Activated CD8-positive, alpha-beta T cell treated with anti-CD3 and anti-CD28 coated beads for 36 hours (primary cell): ENCODE measurements around the gene MAPK8IP1. TPM values are rescaled to one million over a fixed set of nuclear protein-coding genes. Genes with fewer than 3 reads are reported as not detected.
A peak's percentile ranks its signal among the peaks of the same experiment; 100 is the strongest.

Source experiments
- ATAC-seq: fragments of 200-7000 bp; cut with Tn5 transposase; one replicate; pipeline ENCODE4 v1.10.0; 2021; ENCODE audit warnings: mild to moderate bottlenecking, moderate library complexity
- CTCF ChIA-PET: fragments of 350-600 bp; sonication (Branson Sonifier 250); formaldehyde crosslinking; loops from one replicate; lab custom pipeline; 2021; ENCODE audit warnings: antibody characterized with exemption; lab: Charles Lee
- POLR2A ChIA-PET: fragments of 350-600 bp; sonication (Branson Sonifier 250); formaldehyde crosslinking; loops from one replicate; lab custom pipeline; 2021; ENCODE audit warnings: antibody characterized with exemption; lab: Charles Lee
- DNase-seq: peaks from one replicate; pipeline ENCODE4 v3.0.0-alpha.2; 2020
- H3K27ac Mint-ChIP-seq: one replicate; pipeline ENCODE4 v1.8.0; 2021; ENCODE audit warnings: mild to moderate bottlenecking, mixed read lengths
- H3K27me3 Mint-ChIP-seq: one replicate; pipeline ENCODE4 v1.8.0; 2021; ENCODE audit warnings: mixed read lengths
- H3K36me3 Mint-ChIP-seq: one replicate; pipeline ENCODE4 v1.8.0; 2021; ENCODE audit warnings: low read depth, mixed read lengths
- H3K4me1 Mint-ChIP-seq: one replicate; pipeline ENCODE4 v1.8.0; 2021; ENCODE audit warnings: low read depth, mixed read lengths
- H3K4me3 Mint-ChIP-seq: one replicate; pipeline ENCODE4 v1.8.0; 2021; ENCODE audit warnings: mild to moderate bottlenecking, moderate library complexity, mixed read lengths
- H3K9me3 Mint-ChIP-seq: one replicate; pipeline ENCODE4 v1.8.0; 2021; ENCODE audit warnings: mixed read lengths
- CTCF ChIP-seq: fragments of 200-600 bp; IDR thresholded peaks from one replicate; pipeline ENCODE4 v1.8.0; 2022; ENCODE audit warnings: antibody characterized with exemption, mild to moderate bottlenecking
- intact Hi-C: fragments of 100-400 bp; cut with micrococcal nuclease; formaldehyde crosslinking; loops from one replicate; pipeline ENCODE4 v1.10.0; 2022
- total RNA-seq, 2 experiments: library from RNA; stranded (reverse); gene quantifications; one replicate each; pipeline ENCODE4 v1.2.3, GENCODE V29; 2021

Gene MAPK8IP1
- total RNA-seq, 2 experiments from 2014 or later, result 1.4 to 1.8 TPM

DNA sequence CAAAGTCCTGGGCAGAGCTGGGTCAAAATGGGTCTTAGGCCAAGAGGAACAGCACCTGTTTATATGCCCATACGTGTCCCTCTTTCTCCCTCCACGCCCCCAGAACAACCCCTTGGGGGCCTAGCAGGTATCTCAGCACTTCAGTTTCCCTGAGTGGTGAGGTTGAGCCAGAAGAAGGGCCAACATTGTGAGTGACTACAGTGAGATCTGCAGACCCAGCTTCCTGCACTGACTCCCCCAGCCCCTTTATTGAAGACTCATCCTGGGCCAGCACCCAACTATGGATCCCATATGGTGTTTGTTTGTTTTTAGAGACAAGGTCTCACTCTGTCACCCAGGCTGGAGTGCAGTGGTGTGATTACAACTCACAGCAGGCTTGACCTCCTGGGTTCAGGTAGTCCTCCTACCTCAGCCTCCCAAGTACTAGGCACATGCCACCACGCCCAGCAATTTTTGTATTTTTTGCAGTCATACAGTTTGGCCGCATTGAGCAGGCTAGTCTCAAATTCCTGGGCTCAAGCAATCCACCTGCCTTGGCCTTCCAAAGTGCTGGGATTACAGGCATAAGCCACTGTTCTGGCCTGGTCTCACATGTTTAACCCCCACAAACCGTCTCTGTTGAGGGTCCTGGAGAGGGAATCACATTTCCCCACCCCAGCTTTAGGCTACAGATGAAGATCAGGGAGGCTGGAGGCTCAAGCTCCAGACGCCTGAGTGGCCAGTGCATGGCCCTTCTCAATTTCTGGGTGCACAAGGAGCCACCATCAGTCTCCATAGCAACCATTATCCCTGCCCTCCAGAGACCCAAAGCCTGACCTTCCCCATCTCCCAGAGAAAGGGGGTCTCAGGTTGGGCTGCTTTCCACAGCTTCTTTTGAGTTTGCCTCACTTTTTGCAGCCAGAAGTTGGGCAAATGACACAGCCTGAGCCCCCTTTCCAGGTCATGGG lies 35.4 kb downstream of the MAPK8IP1 start:
- H3K4me1 Mint-ChIP-seq, result peaks cover 22% of the 10 kb centered on the region
- H3K4me3 Mint-ChIP-seq, result no peak overlapping the region
- H3K27me3 Mint-ChIP-seq, result peaks cover 5% of the 10 kb centered on the region
- ChIA-PET POLR2A (interaction anchor here (0.6 kb wide), 1 partner anchor 1354 kb away, joined by 3 read pairs; no protein-coding TSS in a partner anchor), CTCF (interaction anchor here (0.9 kb wide), 1 partner anchor 78 kb away, joined by 3 read pairs; no protein-coding TSS in a partner anchor)
- ATAC-seq, result no peak
- H3K27ac Mint-ChIP-seq, result no peak overlapping the region
- no peak for DNase-seq
- no peak for TF ChIP-seq CTCF
- no peaks in the 10 kb centered on the region for H3K9me3 Mint-ChIP-seq
- intact Hi-C loops, result no loop called here
- H3K36me3 Mint-ChIP-seq, result peaks cover 7% of the 10 kb centered on the region

DNA sequence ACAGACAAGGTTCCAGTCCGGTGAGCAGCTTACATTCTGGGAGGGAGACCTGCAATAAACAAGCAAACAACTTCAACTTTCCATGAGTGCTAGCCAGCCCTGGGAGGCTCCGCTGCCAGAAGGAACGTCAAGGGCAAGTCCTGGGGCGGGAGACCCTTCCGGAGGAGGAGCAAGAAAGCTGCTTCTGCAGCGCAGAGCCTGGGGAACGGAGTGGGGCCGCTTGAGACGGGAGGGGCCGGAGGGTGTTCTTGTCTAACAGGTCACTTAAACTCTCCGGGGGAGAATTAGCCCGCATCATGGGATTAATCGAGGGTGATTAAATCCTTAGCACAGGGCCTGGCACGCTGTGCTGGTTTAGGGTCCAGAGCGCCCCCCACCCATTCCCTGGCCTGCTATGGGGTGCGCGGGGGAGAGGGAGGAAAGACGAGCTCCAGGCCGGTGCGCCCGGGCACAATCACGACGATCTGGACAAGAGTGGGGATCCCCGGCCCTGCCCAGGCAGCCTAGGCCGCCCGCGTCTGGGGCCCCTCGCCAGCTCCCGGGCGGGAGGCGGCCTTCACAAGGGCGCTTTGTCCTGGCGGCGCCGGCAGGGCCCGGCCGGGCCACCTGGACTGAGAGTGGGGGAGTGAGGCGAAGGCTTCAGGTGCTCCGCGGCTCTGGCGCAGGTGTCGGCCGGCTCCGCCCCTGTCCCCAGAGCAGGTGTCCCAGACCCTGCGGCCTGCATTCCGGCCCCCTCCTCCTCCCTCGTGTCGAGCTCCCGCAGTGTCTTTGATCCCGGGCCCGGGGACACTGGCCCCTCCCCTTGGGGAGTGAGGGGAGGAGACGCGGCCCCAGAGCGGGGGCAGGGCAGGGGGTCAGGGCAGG lies 36.3 kb downstream of the MAPK8IP1 start:
- CTCF ChIA-PET, result interaction anchor here (0.9 to 1.0 kb wide), 2 partner anchors 11 to 79 kb away, joined by 3 read pairs; no protein-coding TSS in a partner anchor

DNA sequence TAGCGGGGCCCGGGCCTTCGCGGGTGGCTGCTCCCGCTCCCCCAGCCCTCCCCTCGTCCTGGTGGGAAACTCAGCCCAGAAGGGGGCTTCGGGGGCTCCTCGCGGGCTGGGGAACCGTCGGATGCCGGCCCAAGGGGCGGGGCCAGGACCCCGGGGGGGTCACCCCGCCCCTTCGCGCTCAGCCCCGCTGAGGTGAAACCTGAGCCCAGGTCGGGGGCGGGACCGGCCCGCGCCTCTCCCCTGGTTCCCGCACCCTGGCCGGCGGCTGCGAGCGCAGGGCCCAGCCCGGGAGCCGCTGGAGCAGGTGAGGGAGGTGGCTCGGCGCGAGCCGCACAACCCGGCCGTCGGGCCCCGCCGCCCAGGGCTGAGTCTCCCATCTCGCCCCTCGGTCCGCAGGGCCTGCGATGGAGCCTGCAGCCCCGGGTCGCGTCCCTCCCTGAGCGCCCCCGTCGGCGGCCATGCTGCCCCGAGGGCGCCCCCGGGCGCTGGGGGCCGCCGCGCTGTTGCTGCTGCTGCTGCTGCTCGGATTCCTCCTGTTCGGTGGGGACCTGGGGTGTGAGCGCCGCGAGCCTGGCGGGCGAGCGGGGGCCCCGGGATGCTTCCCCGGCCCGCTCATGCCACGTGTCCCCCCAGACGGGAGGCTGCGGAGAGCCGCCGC lies 37.1 kb downstream of the MAPK8IP1 start, which contains the start of gene LARGE2:
TSS of gene LARGE2 (plus strand) at position 232 of the 658 bp plus-strand sequence. CDS start at position 459, 227 bp downstream.
- ChIA-PET CTCF (interaction anchor here (0.7 to 1.2 kb wide), 3 partner anchors 10 to 392 kb away, joined by 3 read pairs; no protein-coding TSS in a partner anchor), POLR2A (no interaction called here)
- H3K36me3 Mint-ChIP-seq, result no peaks in the 10 kb centered on the region
- H3K27me3 Mint-ChIP-seq, result peaks cover 5% of the 10 kb centered on the region
- no peak for ATAC-seq
- TF ChIP-seq CTCF, result no peak
- H3K9me3 Mint-ChIP-seq, result no peaks in the 10 kb centered on the region
- no peak for DNase-seq
- H3K4me3 Mint-ChIP-seq, result peak within 1 kb of the TSS; percentile 60
- intact Hi-C loops, result no loop called here
- H3K4me1 Mint-ChIP-seq, result peaks cover 16% of the 10 kb centered on the region
- no peak within 1 kb of the TSS for H3K27ac Mint-ChIP-seq

More for the DNA sequence above, 36.3 kb downstream of the MAPK8IP1 start:
- no peaks in the 10 kb centered on the region for H3K9me3 Mint-ChIP-seq
- DNase-seq, result no peak
- H3K36me3 Mint-ChIP-seq, result no peaks in the 10 kb centered on the region
- peaks cover 5% of the 10 kb centered on the region for H3K27me3 Mint-ChIP-seq
- intact Hi-C loops, result no loop called here
- H3K27ac Mint-ChIP-seq, result no peak overlapping the region
- POLR2A ChIA-PET, result interaction anchor here (0.6 kb wide), 1 partner anchor 1355 kb away, joined by 3 read pairs; no protein-coding TSS in a partner anchor
- no peak for TF ChIP-seq CTCF
- H3K4me1 Mint-ChIP-seq, result peaks cover 14% of the 10 kb centered on the region
- no peak for ATAC-seq
- H3K4me3 Mint-ChIP-seq, result peak overlapping the region; percentile 43

DNA sequence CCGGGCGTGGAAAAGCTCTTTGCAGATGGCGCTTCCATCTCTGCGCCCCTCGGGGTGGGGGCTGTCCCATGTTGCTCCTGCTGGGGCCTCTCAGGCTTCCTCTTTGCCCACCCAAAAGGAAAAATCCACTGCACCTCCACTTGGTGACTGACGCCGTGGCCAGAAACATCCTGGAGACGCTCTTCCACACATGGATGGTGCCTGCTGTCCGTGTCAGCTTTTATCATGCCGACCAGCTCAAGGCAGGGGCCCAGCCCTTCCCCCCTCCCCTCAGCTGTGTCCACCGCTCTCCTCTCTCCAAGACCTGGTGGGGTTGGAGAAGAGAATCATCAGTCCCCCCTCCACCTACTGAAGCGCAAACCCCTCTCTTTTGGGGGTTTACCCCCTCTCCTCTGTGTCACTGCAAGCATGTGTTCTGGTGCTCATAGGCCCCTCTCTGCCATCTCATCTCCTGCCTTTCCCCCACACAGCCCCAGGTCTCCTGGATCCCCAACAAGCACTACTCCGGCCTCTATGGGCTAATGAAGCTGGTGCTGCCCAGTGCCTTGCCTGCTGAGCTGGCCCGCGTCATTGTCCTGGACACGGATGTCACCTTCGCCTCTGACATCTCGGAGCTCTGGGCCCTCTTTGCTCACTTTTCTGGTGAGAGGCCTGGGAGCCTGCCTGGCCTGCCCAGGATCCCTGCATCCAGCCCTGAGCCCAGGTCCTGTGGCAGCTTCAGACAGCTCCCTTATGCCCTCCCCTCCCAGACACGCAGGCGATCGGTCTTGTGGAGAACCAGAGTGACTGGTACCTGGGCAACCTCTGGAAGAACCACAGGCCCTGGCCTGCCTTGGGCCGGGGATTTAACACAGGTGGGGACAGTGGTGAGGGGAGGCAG lies 38.8 kb downstream of the MAPK8IP1 start:
- POLR2A ChIA-PET, result no interaction called here
- H3K27ac Mint-ChIP-seq, result no peak overlapping the region
- H3K9me3 Mint-ChIP-seq, result no peaks in the 10 kb centered on the region
- H3K4me3 Mint-ChIP-seq, result peak overlapping the region; percentile 0
- peaks cover 16% of the 10 kb centered on the region for H3K4me1 Mint-ChIP-seq
- ATAC-seq (no peak), DNase-seq (no peak)
- CTCF ChIA-PET, result interaction anchor here (1.1 to 1.2 kb wide), 2 partner anchors 51 to 390 kb away, joined by 3 read pairs; no protein-coding TSS in a partner anchor
- intact Hi-C loops, result no loop called here
- TF ChIP-seq CTCF, result no peak
- no peaks in the 10 kb centered on the region for H3K36me3 Mint-ChIP-seq
- H3K27me3 Mint-ChIP-seq, result peaks cover 5% of the 10 kb centered on the region
